Measurements from ENCODE around the gene SCAMP5.

DNA sequence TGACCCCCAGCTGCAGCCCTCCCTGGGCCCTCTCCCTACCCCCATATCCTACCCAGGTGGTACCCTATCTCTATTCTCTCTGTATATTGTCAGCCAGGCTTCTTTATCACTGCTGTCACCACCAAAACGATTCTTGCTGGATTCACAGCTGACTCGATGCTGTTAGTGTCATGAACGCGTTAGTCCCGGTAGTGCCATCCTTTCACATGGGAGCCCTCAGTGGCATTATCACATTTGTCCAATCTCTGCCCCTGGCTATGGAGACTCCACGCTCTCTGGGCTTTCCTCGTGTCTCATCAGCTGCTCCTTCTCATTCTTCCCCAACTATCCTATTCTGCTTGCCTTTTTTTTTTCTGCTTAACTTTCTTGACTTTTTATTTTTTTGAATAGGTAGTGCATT is 7.0 kb downstream of the SCAMP5 start:
- TF ChIP-seq, protein P1, sequence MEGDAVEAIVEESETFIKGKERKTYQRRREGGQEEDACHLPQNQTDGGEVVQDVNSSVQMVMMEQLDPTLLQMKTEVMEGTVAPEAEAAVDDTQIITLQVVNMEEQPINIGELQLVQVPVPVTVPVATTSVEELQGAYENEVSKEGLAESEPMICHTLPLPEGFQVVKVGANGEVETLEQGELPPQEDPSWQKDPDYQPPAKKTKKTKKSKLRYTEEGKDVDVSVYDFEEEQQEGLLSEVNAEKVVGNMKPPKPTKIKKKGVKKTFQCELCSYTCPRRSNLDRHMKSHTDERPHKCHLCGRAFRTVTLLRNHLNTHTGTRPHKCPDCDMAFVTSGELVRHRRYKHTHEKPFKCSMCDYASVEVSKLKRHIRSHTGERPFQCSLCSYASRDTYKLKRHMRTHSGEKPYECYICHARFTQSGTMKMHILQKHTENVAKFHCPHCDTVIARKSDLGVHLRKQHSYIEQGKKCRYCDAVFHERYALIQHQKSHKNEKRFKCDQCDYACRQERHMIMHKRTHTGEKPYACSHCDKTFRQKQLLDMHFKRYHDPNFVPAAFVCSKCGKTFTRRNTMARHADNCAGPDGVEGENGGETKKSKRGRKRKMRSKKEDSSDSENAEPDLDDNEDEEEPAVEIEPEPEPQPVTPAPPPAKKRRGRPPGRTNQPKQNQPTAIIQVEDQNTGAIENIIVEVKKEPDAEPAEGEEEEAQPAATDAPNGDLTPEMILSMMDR (IDR thresholded peaks at IDR 0.05) = no peak
- no peak for TF ChIP-seq POLR2A (IDR thresholded peaks at IDR 0.05)

Data from right lobe of liver (tissue), 4 donors.